Measurements from ENCODE around the gene MMP14.

- TF ChIP-seq CTCF (IDR thresholded peaks at IDR 0.05) (no peak), POLR2A (IDR thresholded peaks at IDR 0.05) (no peak)
Measured at GRCh38 chr14:22846811-22847307, 10.5 kb downstream of the MMP14 start.
